Liver (tissue), 9 donors: ENCODE results near the gene PGAP3. TPM values are rescaled to one million over a fixed set of nuclear protein-coding genes. Genes with fewer than 3 reads are reported as not detected.

ENCODE experiments used
- DNase-seq: peaks from one replicate; pipeline ENCODE4 v3.0.0-alpha.2; 2017; ENCODE audit warnings: low spot score
- H3K27ac ChIP-seq, 2 donors: one replicate each; pipeline ENCODE4 v1.7.0; 2013; ENCODE audit warnings: inconsistent platforms in 2 of 2, low read length in 2 of 2, control low read depth in 1 of 2, low read depth in 1 of 2, mild to moderate bottlenecking in 1 of 2
- H3K27me3 ChIP-seq, 4 donors: one replicate each; pipeline versions ENCODE4 v1.6.1 to v1.7.0; 2013; ENCODE audit warnings: low read length in 3 of 4, inconsistent platforms in 1 of 4, mild to moderate bottlenecking in 1 of 4, moderate library complexity in 1 of 4; ENCODE audit not compliant: control insufficient read depth in 4 of 4, insufficient read depth in 4 of 4
- H3K36me3 ChIP-seq, 4 donors: one replicate each; pipeline versions ENCODE4 v1.6.1 to v1.7.0; 2013; ENCODE audit warnings: low read length in 3 of 4, mild to moderate bottlenecking in 3 of 4, low read depth in 1 of 4, moderate library complexity in 1 of 4; ENCODE audit not compliant: control insufficient read depth in 4 of 4, insufficient read depth in 3 of 4
- H3K4me1 ChIP-seq, 4 donors: one replicate each; pipeline versions ENCODE4 v1.6.1 to v1.7.0; 2013; ENCODE audit warnings: low read length in 3 of 4, mild to moderate bottlenecking in 3 of 4, moderate library complexity in 1 of 4; ENCODE audit not compliant: control insufficient read depth in 4 of 4, insufficient read depth in 4 of 4
- H3K4me3 ChIP-seq, 3 donors: one replicate each; pipeline versions ENCODE4 v1.6.1 to v1.7.0; 2013; ENCODE audit warnings: low read length in 3 of 3, control low read depth in 1 of 3, low read depth in 1 of 3, mild to moderate bottlenecking in 1 of 3
- H3K9ac ChIP-seq, 2 donors: one replicate each; pipeline ENCODE4 v1.7.0; 2013; ENCODE audit warnings: low read length in 2 of 2, mild to moderate bottlenecking in 2 of 2, moderate library complexity in 2 of 2, control low read depth in 1 of 2, low read depth in 1 of 2
- H3K9me3 ChIP-seq, 4 donors: one replicate each; pipeline versions ENCODE4 v1.6.1 to v1.7.0; 2013; ENCODE audit warnings: low read length in 3 of 4; ENCODE audit not compliant: control insufficient read depth in 4 of 4
- CTCF ChIP-seq: fragments of 150-350 bp; IDR thresholded peaks from 2 replicates; pipeline ENCODE4 v1.5.1; 2017; ENCODE audit warnings: improper control_type of control experiment, low read depth, low read length; ENCODE audit not compliant: missing input control
- EGR1 ChIP-seq, 2 donors: IDR thresholded peaks; 2 replicates each; pipeline ENCODE4 v1.6.1; 2016 to 2018; ENCODE audit warnings: antibody characterized with exemption in 2 of 2, low read depth in 2 of 2
- FOXA1 ChIP-seq: IDR thresholded peaks from 2 replicates; pipeline ENCODE4 v1.6.1; 2016; ENCODE audit warnings: antibody characterized with exemption
- FOXA2 ChIP-seq: IDR thresholded peaks from 2 replicates; pipeline ENCODE4 v1.6.1; 2016; ENCODE audit warnings: antibody characterized with exemption
- GABPA ChIP-seq, 2 donors: IDR thresholded peaks in 1 of 2; conservative IDR thresholded peaks in 1 of 2; 2 replicates each; pipeline ENCODE4 v1.6.1; 2016; ENCODE audit warnings: antibody characterized with exemption in 2 of 2, mild to moderate bottlenecking in 1 of 2, moderate library complexity in 1 of 2
- HNF4A ChIP-seq, 2 donors: conservative IDR thresholded peaks; 2 replicates each; pipeline ENCODE4 v1.6.1; 2016; ENCODE audit warnings: antibody characterized with exemption in 2 of 2, mild to moderate bottlenecking in 2 of 2
- HNF4G ChIP-seq: IDR thresholded peaks from 2 replicates; pipeline ENCODE4 v1.6.1; 2016; ENCODE audit warnings: antibody characterized with exemption
- JUND ChIP-seq, 2 donors: IDR thresholded peaks; 2 replicates each; pipeline ENCODE4 v1.6.1; 2016; ENCODE audit warnings: antibody characterized with exemption in 2 of 2
- MAX ChIP-seq: IDR thresholded peaks from 2 replicates; pipeline ENCODE4 v1.6.1; 2016; ENCODE audit warnings: antibody characterized with exemption
- NR2F2 ChIP-seq: IDR thresholded peaks from 2 replicates; pipeline ENCODE4 v1.6.1; 2016; ENCODE audit warnings: antibody characterized with exemption
- RAD21 ChIP-seq, 2 donors: IDR thresholded peaks; 2 replicates each; pipeline ENCODE4 v1.6.1; 2016; ENCODE audit warnings: antibody characterized with exemption in 2 of 2, mild to moderate bottlenecking in 2 of 2
- REST ChIP-seq: IDR thresholded peaks from 2 replicates; pipeline ENCODE4 v1.6.1; 2016; ENCODE audit warnings: antibody characterized with exemption, mild to moderate bottlenecking
- RXRA ChIP-seq, 2 donors: IDR thresholded peaks; 2 replicates each; pipeline ENCODE4 v1.6.1; 2017 to 2018; ENCODE audit warnings: antibody characterized with exemption in 2 of 2, mild to moderate bottlenecking in 1 of 2
- SP1 ChIP-seq: IDR thresholded peaks from 2 replicates; pipeline ENCODE4 v1.6.1; 2018; ENCODE audit warnings: antibody characterized with exemption, mild to moderate bottlenecking
- TAF1 ChIP-seq: conservative IDR thresholded peaks from 2 replicates; pipeline ENCODE4 v1.6.1; 2016; ENCODE audit warnings: antibody characterized with exemption, mild to moderate bottlenecking
- YY1 ChIP-seq: IDR thresholded peaks from 2 replicates; pipeline ENCODE4 v1.6.1; 2016; ENCODE audit warnings: antibody characterized with exemption, mild to moderate bottlenecking
- WGBS: extraction: QIAGEN DNeasy Blood & Tissue Kit; methylation state at CpG from one replicate; pipeline ENCODE4 v1.1.7; 2013; 5-methylcytosine and 5-hydroxymethylcytosine counted together
- polyA plus RNA-seq, 2 donors: library from polyadenylated mRNA; stranded (reverse) in 1 of 2; unstranded in 1 of 2; fragments of 200-250 nt in 1 of 2; fragments of >200 nt in 1 of 2; fragmentation: Nextera tagmentation in 1 of 2; extraction: Ambion mirVana in 1 of 2; gene quantifications; one replicate each; pipeline versions ENCODE4 v1.2.1 to v1.2.3, GENCODE V29; 2013 to 2015
- total RNA-seq, 2 donors: library from RNA; depleted of rRNA; stranded (reverse); fragments of >200 nt; gene quantifications; one replicate each; pipeline ENCODE4 v1.2.3, GENCODE V29; 2014
- TF ChIP-seq, protein P1 (sequence below): IDR thresholded peaks from 2 replicates; pipeline ENCODE4 v1.6.1; 2016; ENCODE audit warnings: antibody characterized with exemption
- TF ChIP-seq, protein P2 (sequence below): IDR thresholded peaks from 2 replicates; pipeline ENCODE4 v1.6.1; 2016; ENCODE audit warnings: antibody characterized with exemption
- donor health status: healthy.
- donor health status: healthy.
- donor health status: healthy.
- donor health status: healthy.
- donor health status: healthy.

The PGAP3 gene
- total and polyA plus RNA-seq, 4 donors: 7.9 to 19.5 (median 14.0) TPM

GRCh38 chr17:39650121-39650579 lies 37.7 kb downstream of the PGAP3 start:
- Histone ChIP-seq H3K4me1 (peaks cover 0 to 6% (median 4%) of the 10 kb centered on the region in 4 donors), H3K9ac (no peak overlapping the region), H3K9me3 (no peaks in the 10 kb centered on the region), H3K27me3 (no peaks in the 10 kb centered on the region), H3K36me3 (no peaks in the 10 kb centered on the region), H3K27ac (no peak overlapping the region), H3K4me3 (no peak overlapping the region)
- DNase-seq: no peak
- 96% methylated on average over 11 of the region's 11 CpGs for WGBS
- TF ChIP-seq YY1 (no peak), NR2F2 (no peak), HNF4A (conservative IDR thresholded peaks at IDR 0.05) (no peak)

DNA sequence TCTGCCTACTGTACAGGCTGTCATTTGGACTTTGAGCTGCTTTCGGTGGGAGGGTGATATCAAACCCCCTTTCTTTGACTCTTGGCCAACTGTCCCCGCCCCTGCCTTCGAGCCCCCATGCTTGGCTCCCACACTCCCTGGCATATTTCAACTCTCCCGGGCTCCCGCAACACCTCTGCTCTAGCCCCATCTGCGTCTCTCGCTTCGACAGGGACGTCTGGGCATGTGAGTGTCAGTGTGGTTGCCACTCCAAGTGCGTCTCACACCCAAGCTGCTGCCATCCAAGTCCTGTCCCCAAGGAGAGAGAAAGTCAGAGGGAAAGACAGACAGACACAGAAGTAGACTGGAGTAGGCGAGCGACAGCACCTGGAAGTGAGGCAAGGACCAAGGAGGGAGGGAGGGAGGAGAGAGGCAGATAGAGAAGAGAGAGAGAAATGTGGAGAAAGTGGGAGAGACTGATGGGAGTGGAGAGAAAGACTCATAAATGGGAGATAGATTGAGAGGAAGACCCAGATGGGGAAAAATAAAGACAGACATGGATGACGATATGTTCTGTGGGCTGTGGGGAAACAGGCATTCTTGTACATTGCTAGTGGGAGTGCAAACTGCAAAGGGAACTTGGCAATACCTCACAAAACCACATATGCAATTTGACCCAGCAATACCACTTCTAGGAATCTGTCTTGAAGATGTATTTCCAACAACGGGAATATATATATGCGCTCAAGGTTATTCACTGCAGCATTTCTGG lies 39.1 kb downstream of the PGAP3 start:
- H3K36me3 ChIP-seq: no peaks in the 10 kb centered on the region
- TF ChIP-seq FOXA2: no peak
- TF ChIP-seq NR2F2: no peak
- TF ChIP-seq, protein P1, sequence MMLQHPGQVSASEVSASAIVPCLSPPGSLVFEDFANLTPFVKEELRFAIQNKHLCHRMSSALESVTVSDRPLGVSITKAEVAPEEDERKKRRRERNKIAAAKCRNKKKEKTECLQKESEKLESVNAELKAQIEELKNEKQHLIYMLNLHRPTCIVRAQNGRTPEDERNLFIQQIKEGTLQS: no peak
- TF ChIP-seq, protein P2, sequence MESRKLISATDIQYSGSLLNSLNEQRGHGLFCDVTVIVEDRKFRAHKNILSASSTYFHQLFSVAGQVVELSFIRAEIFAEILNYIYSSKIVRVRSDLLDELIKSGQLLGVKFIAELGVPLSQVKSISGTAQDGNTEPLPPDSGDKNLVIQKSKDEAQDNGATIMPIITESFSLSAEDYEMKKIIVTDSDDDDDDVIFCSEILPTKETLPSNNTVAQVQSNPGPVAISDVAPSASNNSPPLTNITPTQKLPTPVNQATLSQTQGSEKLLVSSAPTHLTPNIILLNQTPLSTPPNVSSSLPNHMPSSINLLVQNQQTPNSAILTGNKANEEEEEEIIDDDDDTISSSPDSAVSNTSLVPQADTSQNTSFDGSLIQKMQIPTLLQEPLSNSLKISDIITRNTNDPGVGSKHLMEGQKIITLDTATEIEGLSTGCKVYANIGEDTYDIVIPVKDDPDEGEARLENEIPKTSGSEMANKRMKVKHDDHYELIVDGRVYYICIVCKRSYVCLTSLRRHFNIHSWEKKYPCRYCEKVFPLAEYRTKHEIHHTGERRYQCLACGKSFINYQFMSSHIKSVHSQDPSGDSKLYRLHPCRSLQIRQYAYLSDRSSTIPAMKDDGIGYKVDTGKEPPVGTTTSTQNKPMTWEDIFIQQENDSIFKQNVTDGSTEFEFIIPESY: no peak
- TF ChIP-seq EGR1 (IDR thresholded peaks at IDR 0.05; ENCODE audit: low read depth in 2 of 2): no peak
- no peak for TF ChIP-seq GABPA (IDR thresholded peaks at IDR 0.05 in 1 of 2, conservative IDR thresholded peaks at IDR 0.05 in 1 of 2)
- TF ChIP-seq SP1: no peak
- TF ChIP-seq HNF4G: no peak
- TF ChIP-seq RAD21 (IDR thresholded peaks at IDR 0.05): no peak
- no peak for TF ChIP-seq MAX
- TF ChIP-seq REST: no peak
- TF ChIP-seq JUND (IDR thresholded peaks at IDR 0.05): no peak
- no peak for TF ChIP-seq YY1
- no peak for TF ChIP-seq CTCF
- TF ChIP-seq FOXA1: no peak
- TF ChIP-seq TAF1: no peak
- TF ChIP-seq RXRA (IDR thresholded peaks at IDR 0.05): no peak
- no peak for TF ChIP-seq HNF4A (conservative IDR thresholded peaks at IDR 0.05)
- 92% methylated on average over 15 of the region's 15 CpGs for WGBS

More for the DNA sequence above, 39.1 kb downstream of the PGAP3 start:
- Histone ChIP-seq H3K4me1 (peaks cover 0 to 4% (median 2%) of the 10 kb centered on the region in 4 donors), H3K9ac (no peak overlapping the region), H3K27ac (no peak overlapping the region), H3K27me3 (no peaks in the 10 kb centered on the region), H3K9me3 (no peaks in the 10 kb centered on the region), H3K4me3 (no peak overlapping the region)
- DNase-seq: no peak
